ENCODE data around the gene KLC3.

KLC3 gene

GRCh38 chr19:45395821-45396617, 55.5 kb downstream of the KLC3 start:
- no peaks in the 10 kb centered on the region for H3K27me3 ChIP-seq (ENCODE audit: control insufficient read depth in 1 of 2, insufficient read depth in 2 of 2, low read length in 2 of 2)
- peaks cover 0 to 4% of the 10 kb centered on the region in 2 donors for H3K36me3 ChIP-seq (ENCODE audit: control insufficient read depth in 1 of 2, insufficient read depth in 2 of 2, low read length in 2 of 2)
- no peak overlapping the region for H3K4me3 ChIP-seq (ENCODE audit: low read depth in 1 of 2, low read length in 2 of 2)
- H3K27ac ChIP-seq (ENCODE audit: low read depth, low read length) = no peak overlapping the region
- peaks cover 0 to 5% of the 10 kb centered on the region in 2 donors for H3K4me1 ChIP-seq (ENCODE audit: control insufficient read depth in 1 of 2, insufficient read depth in 2 of 2, low read length in 2 of 2)
- no peaks in the 10 kb centered on the region for H3K9me3 ChIP-seq (ENCODE audit: control insufficient read depth in 1 of 2, low read length in 2 of 2)
- no peak overlapping the region for H3K9ac ChIP-seq (ENCODE audit: low read depth in 1 of 2, low read length in 2 of 2)

GRCh38 chr19:45400192-45400591, 59.6 kb downstream of the KLC3 start:
- H3K9ac ChIP-seq (ENCODE audit: low read depth in 1 of 2, low read length in 2 of 2) = no peak overlapping the region
- peaks cover 23 to 32% of the 10 kb centered on the region in 2 donors for H3K4me1 ChIP-seq (ENCODE audit: control insufficient read depth in 1 of 2, insufficient read depth in 2 of 2, low read length in 2 of 2)
- H3K36me3 ChIP-seq (ENCODE audit: control insufficient read depth in 1 of 2, insufficient read depth in 2 of 2, low read length in 2 of 2) = no peaks in the 10 kb centered on the region
- H3K27ac ChIP-seq (ENCODE audit: low read depth, low read length) = no peak overlapping the region
- peaks cover 3 to 5% of the 10 kb centered on the region in 2 donors for H3K27me3 ChIP-seq (ENCODE audit: control insufficient read depth in 1 of 2, insufficient read depth in 2 of 2, low read length in 2 of 2)
- no peaks in the 10 kb centered on the region for H3K9me3 ChIP-seq (ENCODE audit: control insufficient read depth in 1 of 2, low read length in 2 of 2)
- no peak overlapping the region for H3K4me3 ChIP-seq (ENCODE audit: low read depth in 1 of 2, low read length in 2 of 2)
